ENCODE measurements around the gene HOXA11. TPM values are rescaled to one million over a fixed set of nuclear protein-coding genes. Genes with fewer than 3 reads are reported as not detected.

Gene HOXA11
- total RNA-seq (2014; rRNA removed; shearing (Covaris generic)): 1.2 TPM in 2 replicates

GRCh38 chr7:27185013-27185853 is at the start of gene HOXA11:
Gene HOXA11 (minus strand): TSS chr7:27185232. CDS start chr7:27185144, 88 bp downstream.

GRCh38 chr7:27199849-27200760 is 15.1 kb upstream of the HOXA11 start, which contains the start of gene HOXA13:
Gene HOXA13 (minus strand): TSS chr7:27200091. CDS start chr7:27200077, 14 bp downstream.

GRCh38 chr7:27173956-27174873 is 10.8 kb downstream of the HOXA11 start, which contains the start of gene HOXA10:
Gene HOXA10 (minus strand): TSS chr7:27174320. CDS start chr7:27174306, 14 bp downstream.

GRCh38 chr7:27165089-27165995 is 19.7 kb downstream of the HOXA11 start, which contains the start of gene HOXA9:
Gene HOXA9 (minus strand): TSS chr7:27165537. CDS start chr7:27165457, 80 bp downstream.

GRCh38 chr7:27156508-27156898 is 28.5 kb downstream of the HOXA11 start, which contains the start of gene HOXA7:
Gene HOXA7 (minus strand): TSS chr7:27156675. CDS start chr7:27156545, 130 bp downstream.

GRCh38 chr7:27151931-27152815 is 32.9 kb downstream of the HOXA11 start, which contains the start of gene HOXA3:
Gene HOXA3 (minus strand): TSS chr7:27152583. CDS start chr7:27110640, 41,943 bp downstream.

GRCh38 chr7:27147199-27148030 is 37.6 kb downstream of the HOXA11 start, which contains the start of gene HOXA6:
Gene HOXA6 (minus strand): TSS chr7:27147774. CDS start chr7:27147749, 25 bp downstream.

GRCh38 chr7:27143023-27143949 is 41.7 kb downstream of the HOXA11 start, which contains the start of gene HOXA5:
Gene HOXA5 (minus strand): TSS chr7:27143681. CDS start chr7:27143607, 74 bp downstream.

Small RNA genes within 50 kb of the gene (small RNA-seq; reads per million reads assigned to genes)
- gene AC004080.5 (not detected), gene RF02140 (not detected), gene RF02141 (not detected)

Other genes with a start within 250 kb of the HOXA11 start
- gene HOXA1, start 89.2 kb downstream of the HOXA11 start, total RNA-seq (2014; rRNA removed; shearing (Covaris generic)): 0.94 and 1.1 TPM in 2 replicates
- 1.4 TPM in 2 replicates for gene HOXA2, start 82.5 kb downstream of the HOXA11 start, total RNA-seq (2014; rRNA removed; shearing (Covaris generic))
- 2.9 and 4.0 TPM in 2 replicates for gene HOXA4, start 54.5 kb downstream of the HOXA11 start, total RNA-seq (2014; rRNA removed; shearing (Covaris generic))
- gene HOXA5, start 41.6 kb downstream of the HOXA11 start, total RNA-seq (2014; rRNA removed; shearing (Covaris generic)): 13.1 and 25.2 TPM in 2 replicates
- 5.7 TPM in 2 replicates for gene HOXA6, start 37.5 kb downstream of the HOXA11 start, total RNA-seq (2014; rRNA removed; shearing (Covaris generic))
- 2.5 and 2.6 TPM in 2 replicates for gene HOXA3, start 32.6 kb downstream of the HOXA11 start, total RNA-seq (2014; rRNA removed; shearing (Covaris generic))
- gene HOXA7, start 28.6 kb downstream of the HOXA11 start, total RNA-seq (2014; rRNA removed; shearing (Covaris generic)): not detected in 2 replicates
- 1.2 and 1.3 TPM in 2 replicates for gene HOXA9, start 19.7 kb downstream of the HOXA11 start, total RNA-seq (2014; rRNA removed; shearing (Covaris generic))
- 14.8 and 16.1 TPM in 2 replicates for gene HOXA10, start 10.9 kb downstream of the HOXA11 start, total RNA-seq (2014; rRNA removed; shearing (Covaris generic))
- gene HOXA13, start 14.9 kb upstream of the HOXA11 start, total RNA-seq (2014; rRNA removed; shearing (Covaris generic)): 0.11 and 0.26 TPM in 2 replicates
- gene EVX1, start 57.6 kb upstream of the HOXA11 start, total RNA-seq (2014; rRNA removed; shearing (Covaris generic)): not detected in 2 replicates